Ovary (tissue), 10 donors: ENCODE measurements around the gene AKAP7. TPM values are rescaled to one million over a fixed set of nuclear protein-coding genes. Genes with fewer than 3 reads are reported as not detected.
A peak's percentile ranks its signal among the peaks of the same experiment; 100 is the strongest.
"Not testable (repeated sequence)": the region's sequence is repeated elsewhere in the genome, so short reads cannot be mapped to it uniquely, and the experiment has no call there.

Experiments used
- DNase-seq, 5 donors: peaks; one replicate each; pipeline ENCODE4 v3.0.0-alpha.2; 2019 to 2020
- H3K27ac ChIP-seq, 2 donors: fragments of 200-600 bp; one replicate each; pipeline versions ENCODE4 v1.5.1 to v1.8.0; 2019 to 2022
- H3K27me3 ChIP-seq: fragments of 200-600 bp; one replicate; pipeline ENCODE4 v1.8.0; 2022
- H3K36me3 ChIP-seq: fragments of 200-600 bp; sonication (generic); one replicate; pipeline ENCODE4 v1.5.1; 2019
- H3K4me1 ChIP-seq: one replicate; pipeline ENCODE4 v1.8.1; 2013; ENCODE audit warnings: mild to moderate bottlenecking, moderate library complexity; ENCODE audit not compliant: insufficient read depth
- H3K4me3 ChIP-seq: fragments of 200-600 bp; sonication (generic); one replicate; pipeline ENCODE4 v1.5.1; 2017
- H3K9me3 ChIP-seq, 2 donors: fragments of 200-600 bp in 1 of 2; sonication (generic) in 1 of 2; one replicate each; pipeline versions ENCODE4 v1.5.1 to v1.8.1; 2013 to 2019; ENCODE audit warnings: mild to moderate bottlenecking in 1 of 2, moderate library complexity in 1 of 2
- CTCF ChIP-seq, 3 donors: fragments of 450-650 bp in 2 of 3; fragments of 200-600 bp in 1 of 3; IDR thresholded peaks; one replicate each; pipeline versions ENCODE4 v1.5.1 to v1.8.0; 2016 to 2022; ENCODE audit warnings: antibody characterized with exemption in 3 of 3, mild to moderate bottlenecking in 1 of 3
- EP300 ChIP-seq: sonication (generic); formaldehyde crosslinking; IDR thresholded peaks from one replicate; pipeline ENCODE4 v1.6.1; 2017; ENCODE audit warnings: antibody characterized with exemption
- POLR2A ChIP-seq: fragments of 450-650 bp; IDR thresholded peaks from one replicate; pipeline ENCODE4 v1.6.1; 2017; ENCODE audit warnings: antibody characterized with exemption, mild to moderate bottlenecking, moderate library complexity
- WGBS, 3 donors: extraction: QIAGEN DNeasy Blood & Tissue Kit in 1 of 3; methylation state at CpG; one replicate each; pipeline versions ENCODE4 v1.1.5 to v1.1.7; 2013 to 2017; 5-methylcytosine and 5-hydroxymethylcytosine counted together
- intact Hi-C, 4 donors: fragments of 100-400 bp; cut with DNase I; formaldehyde crosslinking; loops; one replicate each; pipeline versions ENCODE4 v1.11.0 to v1.15.1; 2022 to 2023
- long read RNA-seq, 3 donors: library from polyadenylated mRNA in 2 of 3; unstranded in 2 of 3; transcript quantifications; one replicate each; pipeline ENCODE4 v2.0.0 and lab custom pipeline, GENCODE V29; 2021 to 2026
- polyA plus RNA-seq, 2 donors: library from polyadenylated mRNA; stranded (reverse); fragments of 200-250 nt in 1 of 2; fragments of 350-450 nt in 1 of 2; fragmentation: Illumina TruSeq in 1 of 2; extraction: RNeasy Lipid Tissue Mini Kit (QIAGEN cat#74804) in 1 of 2; gene quantifications; one replicate each; pipeline ENCODE4 v1.2.3, GENCODE V29; 2013 to 2014
- total RNA-seq, 7 donors: library from RNA; depleted of rRNA in 2 of 7; stranded (reverse); fragments of >200 nt in 2 of 7; fragmentation: NEBNext Ultra II Directional in 3 of 7; extraction: Animal tissue kit (Norgen Biotek cat#: 25700) in 3 of 7; gene quantifications; one replicate each; pipeline versions ENCODE4 v1.1.0 to v1.2.4, GENCODE V29; 2016 to 2023
- donor health status: DM: no; HTN: no; CAD: no; lungs with moderate emphysema.
- donor health status: DM: no; HTN: no; CAD: no.
- donor health status: Bipolar disorder and iron deficiency.
- donor health status: DM: yes; HTN: yes; CAD: no.
- donor health status: DM: no; HTN: no; CAD: no.
- donor health status: DM: yes; HTN: yes; CAD: no.

The AKAP7 gene
- 10 to 100 TPM; 17.1 to 38.5 (median 32.4) TPM for total RNA-seq
- polyA plus RNA-seq = 10 to 100 TPM in 1 of 2 donors, 1 to 10 TPM in 1; 8.4 to 12.0 TPM
- long read RNA-seq, donor 1, transcript AKAP7-202 (2 exons, 2,461 nt) = major isoform, 7 of 17 reads
- long read RNA-seq, donor 1, partial matches to known transcripts = 0 of 17 reads
- long read RNA-seq, donor 1, other reads (novel, unspliced or antisense) = 10 of 17 reads
- long read RNA-seq, donor 2, partial matches to known transcripts = 0 of 10 reads
- long read RNA-seq, donor 2, other reads (novel, unspliced or antisense) = 6 of 10 reads
- long read RNA-seq, donor 3, transcript AKAP7-204 (8 exons, 2,954 nt) = major isoform, 15 of 60 reads
- long read RNA-seq, donor 3, partial matches to known transcripts = 3 of 60 reads
- long read RNA-seq, donor 3, other reads (novel, unspliced or antisense) = 40 of 60 reads

- no peaks in the 10 kb centered on the region for H3K36me3 ChIP-seq
- 0 to 1% (median 0%) methylated on average over 54 to 99 of the region's 99 CpGs for WGBS, 3 donors
- intact Hi-C loops = no loop called here
- peak within 1 kb of the TSS; percentile 77 for H3K4me3 ChIP-seq
- H3K27me3 ChIP-seq = no peaks in the 10 kb centered on the region
- peak within 1 kb of the TSS; percentile 95 to 96 for H3K27ac ChIP-seq
- no peaks in the 10 kb centered on the region for H3K9me3 ChIP-seq
- peak; percentile 40 for TF ChIP-seq POLR2A
- TF ChIP-seq CTCF (IDR thresholded peaks at IDR 0.05) = no peak
- TF ChIP-seq EP300 = no peak
- peaks cover 3% of the 10 kb centered on the region for H3K4me1 ChIP-seq
- DNase-seq = peak; percentile 76 to 85 (median 81)
Observed at GRCh38 chr6:131135244-131136020, at the start of gene AKAP7. TSS of gene AKAP7 (plus strand) at chr6:131135467. CDS start at chr6:131135764, 297 bp downstream.

- H3K4me3 ChIP-seq, intact Hi-C loops, H3K27me3 ChIP-seq, DNase-seq, H3K4me1 ChIP-seq, H3K9me3 ChIP-seq, H3K36me3 ChIP-seq, H3K27ac ChIP-seq: not testable (repeated sequence)
- WGBS, 3 donors = 88 to 96% (median 92%) methylated on average over 3 of the region's 3 CpGs
Observed at GRCh38 chr6:131090339-131090738, 44.9 kb upstream of the AKAP7 start.

GRCh38 chr6:131091944-131092343 is 43.3 kb upstream of the AKAP7 start:
- intact Hi-C loops, H3K27ac ChIP-seq, H3K9me3 ChIP-seq, H3K4me1 ChIP-seq, H3K27me3 ChIP-seq, H3K36me3 ChIP-seq, H3K4me3 ChIP-seq, DNase-seq: not testable (repeated sequence)
- 91 to 97% (median 93%) methylated on average over 6 to 7 of the region's 7 CpGs for WGBS, 3 donors

- no peak for DNase-seq
- intact Hi-C loops = no loop called here
- TF ChIP-seq EP300 = no peak
- no peak for TF ChIP-seq CTCF (IDR thresholded peaks at IDR 0.05)
- no peak for TF ChIP-seq POLR2A
- Histone ChIP-seq H3K36me3 (no peaks in the 10 kb centered on the region), H3K9me3 (no peaks in the 10 kb centered on the region), H3K4me3 (no peak overlapping the region), H3K27me3 (no peaks in the 10 kb centered on the region), H3K4me1 (no peaks in the 10 kb centered on the region), H3K27ac (no peak overlapping the region)
- 91 to 95% (median 93%) methylated on average over 1 of the region's 1 CpG for WGBS, 3 donors
Observed at GRCh38 chr6:131093334-131093733, 41.9 kb upstream of the AKAP7 start.

- no peaks in the 10 kb centered on the region for H3K36me3 ChIP-seq
- H3K9me3 ChIP-seq = no peaks in the 10 kb centered on the region
- H3K4me1 ChIP-seq = no peaks in the 10 kb centered on the region
- no peak for DNase-seq
- intact Hi-C loops = no loop called here
- 74 to 81% methylated on average over 3 of the region's 3 CpGs; no CpG with 5 or more reads in 1 of the 3 donors for WGBS, 3 donors
- TF ChIP-seq CTCF (IDR thresholded peaks at IDR 0.05) (no peak), EP300 (no peak), POLR2A (no peak)
- no peak overlapping the region for H3K4me3 ChIP-seq
- no peak overlapping the region for H3K27ac ChIP-seq
- no peaks in the 10 kb centered on the region for H3K27me3 ChIP-seq
Observed at GRCh38 chr6:131096786-131097185, 38.5 kb upstream of the AKAP7 start.
